Kidney capillary endothelial cell (primary cell): ENCODE measurements around the gene E2F3.
"Not testable (repeated sequence)": the region's sequence is repeated elsewhere in the genome, so short reads cannot be mapped to it uniquely, and the experiment has no call there.

ENCODE experiments used
- DNase-seq: peaks from one replicate; pipeline ENCODE4 v3.0.0-alpha.2; 2018; ENCODE audit warnings: low spot score

The E2F3 gene

GRCh38 chr6:20433929-20434328 lies 32.2 kb downstream of the E2F3 start:
- DNase-seq, result no peak

- DNase-seq, result no peak
Measured at GRCh38 chr6:20434766-20435165, 33.1 kb downstream of the E2F3 start.

- DNase-seq, result no peak
Measured at GRCh38 chr6:20436719-20437118, 35.0 kb downstream of the E2F3 start.

- DNase-seq, result no peak
Measured at GRCh38 chr6:20437639-20438038, 36.0 kb downstream of the E2F3 start.

GRCh38 chr6:20438462-20439070 lies 36.9 kb downstream of the E2F3 start:
- DNase-seq, result no peak

DNA sequence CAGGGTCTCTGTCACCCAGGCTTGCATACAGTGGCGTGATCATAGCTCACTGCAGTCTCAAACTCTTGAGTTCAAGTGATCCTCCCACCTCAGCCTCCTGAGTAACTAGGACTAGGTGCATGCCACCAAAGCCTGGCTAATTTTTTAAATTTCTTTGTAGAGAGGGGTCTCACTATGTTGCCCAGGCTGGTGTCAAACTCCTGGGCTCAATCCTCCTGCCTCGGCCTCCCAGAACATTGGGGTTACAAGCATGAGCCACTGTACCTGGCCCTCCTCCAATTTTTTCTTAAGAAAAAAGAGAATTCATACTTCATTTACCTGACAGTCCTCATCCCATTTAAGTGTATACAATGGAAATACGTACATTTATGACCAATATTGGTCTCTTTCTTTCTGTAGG lies 37.9 kb downstream of the E2F3 start:
- DNase-seq, result no peak

DNA sequence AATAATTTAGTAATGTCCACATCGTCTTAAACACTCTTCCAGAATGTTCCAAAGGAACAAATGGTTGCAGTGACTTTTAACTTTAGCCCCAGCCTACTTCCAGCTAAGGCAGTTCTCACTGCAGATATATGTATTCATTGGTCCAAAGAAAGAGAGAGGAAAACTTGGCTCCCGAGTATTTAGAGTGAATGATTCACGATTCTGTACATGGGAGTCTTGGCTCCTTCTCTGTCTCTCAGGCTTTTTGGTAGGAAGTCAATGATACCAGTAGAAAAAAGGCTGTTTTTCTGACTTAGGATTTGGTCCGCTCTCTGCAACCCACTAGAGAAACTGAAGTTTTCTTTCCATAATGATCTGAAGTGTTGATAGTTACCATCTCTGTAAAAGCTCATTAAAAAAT lies 38.6 kb downstream of the E2F3 start:
- DNase-seq, result no peak

DNA sequence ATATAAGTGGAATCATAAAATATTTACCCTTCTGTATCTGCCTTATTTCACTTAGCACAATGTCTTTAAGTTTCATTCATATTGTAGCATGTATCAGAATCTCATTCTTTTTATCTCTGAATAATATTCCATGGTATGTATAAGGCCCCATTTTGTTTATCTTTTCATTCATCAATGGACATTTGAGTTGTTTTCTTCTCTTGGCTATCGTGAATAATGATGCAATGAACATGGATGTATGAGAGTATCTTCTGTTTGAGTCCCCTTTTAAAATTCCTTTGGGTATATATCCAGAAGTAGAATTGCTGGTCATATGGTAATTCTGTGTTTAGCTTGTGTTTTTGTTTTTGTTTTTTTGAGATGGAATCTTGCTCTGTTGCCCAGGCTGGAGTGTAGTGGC lies 39.6 kb downstream of the E2F3 start:
- no peak for DNase-seq

DNA sequence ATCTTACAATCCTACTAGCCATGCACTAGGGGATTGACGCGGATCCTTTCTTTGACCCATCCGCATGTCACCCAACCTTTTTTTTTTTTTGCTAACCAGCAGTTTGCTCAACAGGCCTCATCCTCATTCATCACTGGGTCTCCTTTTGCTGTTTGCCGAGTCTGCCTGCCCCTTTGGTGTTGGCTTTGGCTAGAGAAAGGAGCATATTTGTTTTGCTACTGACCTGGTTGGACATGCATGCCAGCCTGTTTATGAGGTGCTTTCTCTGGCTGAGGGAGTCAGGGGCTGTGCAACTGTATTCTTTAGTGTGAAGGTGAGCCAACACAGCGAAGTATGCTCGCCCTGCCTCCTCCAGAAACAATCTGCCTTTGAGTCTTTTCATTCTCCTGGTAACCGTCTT lies 40.2 kb downstream of the E2F3 start:
- no peak for DNase-seq

DNA sequence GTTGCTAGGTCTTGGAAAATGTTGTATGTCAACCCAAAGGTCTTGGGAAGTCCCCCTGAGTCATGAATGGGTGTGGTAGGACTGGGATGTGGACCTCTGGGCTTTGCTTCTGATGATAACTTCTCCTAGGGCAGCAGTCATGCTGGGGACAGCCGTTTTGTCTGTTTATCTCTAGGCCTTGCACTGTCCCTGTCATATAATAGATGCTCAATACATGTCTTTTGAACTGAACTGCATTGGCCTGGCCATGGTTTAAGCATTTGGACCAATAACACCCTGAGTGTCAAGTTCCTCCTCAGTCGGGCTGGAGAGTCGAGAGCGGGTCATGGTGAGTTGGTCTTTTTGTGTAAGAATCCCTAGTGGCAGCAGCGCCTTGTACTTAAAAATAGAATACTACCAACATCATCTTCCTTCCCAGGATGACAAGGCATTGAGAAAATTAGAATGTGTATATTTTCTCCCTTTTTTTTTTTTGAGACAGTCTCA lies 43.1 kb downstream of the E2F3 start:
- DNase-seq, result no peak

- DNase-seq, result no peak
Measured at GRCh38 chr6:20447157-20447556, 45.5 kb downstream of the E2F3 start.

- no peak for DNase-seq
Measured at GRCh38 chr6:20447581-20448132, 46.0 kb downstream of the E2F3 start.

DNA sequence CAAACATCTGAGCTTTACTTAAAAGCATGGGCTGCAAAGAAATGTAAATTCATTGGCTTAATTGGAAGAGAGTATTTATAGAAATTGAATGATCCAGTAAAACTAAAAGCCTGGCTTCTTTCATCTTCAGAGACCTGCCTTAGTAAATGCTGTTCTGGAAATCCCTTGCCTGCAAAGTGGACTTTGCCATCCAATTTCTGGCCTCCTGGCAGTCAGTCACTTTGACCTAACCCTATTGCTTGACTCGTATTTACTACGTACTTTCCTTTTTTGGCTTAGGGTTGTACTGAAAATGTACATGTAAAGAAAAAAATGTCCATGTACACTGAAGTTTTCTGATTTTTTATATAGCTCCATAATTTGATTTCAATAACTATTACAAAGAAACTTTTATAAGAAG lies 47.1 kb downstream of the E2F3 start:
- DNase-seq, result no peak

- no peak for DNase-seq
Measured at GRCh38 chr6:20454204-20454824, 52.6 kb downstream of the E2F3 start.

DNA sequence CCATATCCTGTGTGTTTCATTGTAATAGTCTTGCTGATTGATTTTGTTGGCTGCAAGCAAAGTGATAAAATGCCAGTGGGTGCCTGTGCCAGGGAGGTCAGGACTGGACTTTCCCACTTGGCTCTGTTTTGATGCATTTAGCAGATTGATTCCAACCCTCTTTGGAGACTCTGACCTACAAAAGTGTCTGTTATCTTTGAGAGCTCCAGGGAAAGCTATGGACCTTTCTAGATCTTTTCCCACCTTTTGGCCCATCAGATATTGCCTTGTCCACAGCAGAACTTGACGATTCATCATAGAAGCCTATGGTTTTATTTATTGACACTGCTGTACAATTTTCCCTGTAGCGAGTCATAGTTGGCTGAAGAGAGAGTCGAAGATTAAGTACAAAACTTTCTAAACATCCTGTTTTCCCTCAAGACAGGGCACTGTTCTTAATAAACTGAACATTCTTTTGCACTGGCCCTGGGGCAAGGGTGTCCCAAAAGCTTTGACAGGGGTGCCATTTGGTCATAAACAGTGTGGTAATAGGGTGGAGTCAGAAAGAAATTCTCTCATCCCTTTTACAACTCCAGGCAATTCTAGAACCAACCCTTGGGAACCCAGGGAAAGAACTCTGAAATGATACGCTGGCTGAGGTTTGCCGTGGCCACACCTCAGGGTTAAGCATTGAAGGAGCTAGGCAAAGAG lies 53.7 kb downstream of the E2F3 start:
- DNase-seq, result peak; percentile 10

- no peak for DNase-seq
Measured at GRCh38 chr6:20458027-20458894, 56.6 kb downstream of the E2F3 start.

- no peak for DNase-seq
Measured at GRCh38 chr6:20459682-20460081, 58.0 kb downstream of the E2F3 start.

- no peak for DNase-seq
Measured at GRCh38 chr6:20461576-20461975, 59.9 kb downstream of the E2F3 start.

DNA sequence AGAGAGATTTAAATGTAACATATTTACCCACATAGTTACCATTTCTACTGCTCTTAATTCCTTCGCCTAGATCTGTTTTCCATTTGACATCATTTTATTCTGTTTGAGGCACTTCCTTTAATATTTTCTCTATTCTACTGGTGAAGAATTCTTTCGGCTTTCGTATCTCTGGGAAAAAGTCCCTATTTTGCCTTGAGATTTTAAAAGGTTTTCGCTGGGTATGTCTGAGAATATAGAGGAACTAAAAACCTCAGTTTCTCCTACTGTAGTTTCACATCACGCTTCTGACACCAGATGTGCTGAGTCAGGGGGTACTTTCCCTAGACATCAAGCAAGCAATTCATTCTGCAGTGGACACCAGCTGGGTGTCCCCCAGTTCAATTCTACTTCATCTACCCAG lies 61.7 kb downstream of the E2F3 start:
- no peak for DNase-seq

DNA sequence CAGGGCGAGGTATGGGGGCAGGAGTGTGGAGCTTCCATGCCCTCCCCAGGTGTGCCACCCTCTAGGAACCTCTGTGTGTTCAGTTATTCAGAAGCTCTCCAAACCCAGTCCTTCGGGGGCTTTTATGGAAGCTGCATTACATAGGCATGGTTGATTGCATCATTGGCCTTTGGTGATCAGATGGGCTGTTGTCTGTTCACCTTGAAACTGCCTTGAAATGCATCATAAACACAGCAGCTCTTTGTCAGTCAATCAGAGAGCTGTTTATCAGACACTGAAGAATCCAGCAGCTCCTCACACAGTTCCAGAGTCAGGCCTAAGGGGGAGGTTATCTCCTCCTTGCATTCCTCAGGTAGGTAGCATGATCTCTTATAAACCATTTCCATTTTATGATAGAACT lies 62.4 kb downstream of the E2F3 start:
- DNase-seq, result no peak

DNA sequence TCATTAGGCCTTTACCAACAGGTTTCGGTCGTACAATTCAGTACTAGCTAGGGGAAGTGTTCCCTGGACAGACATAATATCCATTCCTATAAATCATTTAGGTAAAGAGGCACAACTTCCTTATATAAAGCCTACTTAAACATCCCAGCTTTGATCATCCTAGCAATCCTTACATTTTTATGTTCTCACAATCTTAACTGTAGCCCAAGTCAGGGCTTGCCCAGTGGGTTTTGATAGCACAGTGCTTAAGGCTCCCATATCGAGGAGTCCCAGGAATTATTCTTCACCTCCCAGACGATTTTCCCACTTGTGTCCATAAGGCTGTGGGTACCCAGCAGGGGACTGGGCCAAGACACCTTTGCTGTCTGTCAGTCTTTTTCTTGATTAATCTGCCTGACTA lies 63.2 kb downstream of the E2F3 start:
- no peak for DNase-seq

GRCh38 chr6:20465616-20466015 lies 63.9 kb downstream of the E2F3 start:
- not testable (repeated sequence) for DNase-seq
